GM23338 (cell line): ENCODE measurements around the gene NEK7.

Experiments used
- CREB1 ChIP-seq: fragments of 250-450 bp; sonication (Bioruptor Pico); IDR thresholded peaks from 2 replicates; pipeline ENCODE4 v1.5.0; 2020; ENCODE audit warnings: low read depth, mild to moderate bottlenecking, moderate library complexity
- CTCF ChIP-seq, 2 experiments: fragments of 200-600 bp in 1 of 2; sonication (generic) in 1 of 2; conservative IDR thresholded peaks; 2 replicates each; pipeline versions ENCODE4 v1.5.1 to v1.6.1; 2016 to 2017; ENCODE audit warnings: antibody characterized with exemption in 2 of 2, low read depth in 2 of 2, mild to moderate bottlenecking in 2 of 2, moderate library complexity in 1 of 2
- EZH2 ChIP-seq: fragments of 200-600 bp; sonication (generic); IDR thresholded peaks from one replicate; pipeline ENCODE4 v1.8.0; 2017; ENCODE audit warnings: antibody characterized with exemption, mild to moderate bottlenecking, low read depth; ENCODE audit not compliant: unreplicated experiment
- EZH2phosphoT487 ChIP-seq: fragments of 200-600 bp; sonication (generic); IDR thresholded peaks from one replicate; pipeline ENCODE4 v1.8.1; 2018; ENCODE audit warnings: antibody characterized with exemption; ENCODE audit not compliant: unreplicated experiment
- JUNB ChIP-seq: IDR thresholded peaks from one replicate; pipeline ENCODE4 v1.6.1; 2016; ENCODE audit warnings: antibody characterized with exemption; ENCODE audit not compliant: unreplicated experiment
- POLR2AphosphoS5 ChIP-seq: IDR thresholded peaks from 2 replicates; pipeline ENCODE4 v1.6.1; 2016; ENCODE audit warnings: antibody characterized with exemption, low read depth
- REST ChIP-seq: IDR thresholded peaks from one replicate; pipeline ENCODE4 v1.6.1; 2018; ENCODE audit warnings: antibody characterized with exemption; ENCODE audit not compliant: unreplicated experiment
- STAT1 ChIP-seq: IDR thresholded peaks from one replicate; pipeline ENCODE4 v1.6.1; 2016; ENCODE audit warnings: antibody characterized with exemption; ENCODE audit not compliant: unreplicated experiment

GRCh38 chr1:198283222-198283621 is 126.4 kb downstream of the NEK7 start:
- no peak for TF ChIP-seq CTCF (conservative IDR thresholded peaks at IDR 0.05; ENCODE audit: low read depth in 2 of 2)
- TF ChIP-seq CREB1: no peak
- no peak for TF ChIP-seq JUNB
- no peak for TF ChIP-seq POLR2AphosphoS5
- TF ChIP-seq REST: no peak
- no peak for TF ChIP-seq EZH2phosphoT487
- no peak for TF ChIP-seq STAT1
- TF ChIP-seq EZH2: no peak
